A673 (cell line): ENCODE data around the gene SV2C. TPM values are rescaled to one million over a fixed set of nuclear protein-coding genes. Genes with fewer than 3 reads are reported as not detected.

ENCODE experiments used
- BruUV-seq: library from RNA; stranded (reverse); fragments of 400-500 nt; replicated peaks from 2 replicates; lab custom pipeline; 2021; lab: Mats Ljungman, UMichigan
- CTCF ChIA-PET: fragments of 300-600 bp; sonication (Branson Sonifier 250); formaldehyde crosslinking; loops from one replicate; lab custom pipeline; 2022; ENCODE audit warnings: antibody characterized with exemption; lab: Charles Lee
- POLR2A ChIA-PET: fragments of 300-600 bp; sonication (Branson Sonifier 250); formaldehyde crosslinking; loops from one replicate; lab custom pipeline; 2022; ENCODE audit warnings: antibody characterized with exemption; ENCODE audit not compliant: low non-redundant PET; lab: Charles Lee
- DNase-seq: peaks from one replicate; pipeline ENCODE4 v3.0.0-alpha.2; 2015; ENCODE audit warnings: low spot score
- H3K27ac ChIP-seq: fragments of 200-600 bp; sonication (generic); 2 replicates; pipeline ENCODE4 v1.5.1; 2016; ENCODE audit warnings: mixed run types, low read depth, mild to moderate bottlenecking, mixed read lengths, antibody characterized with exemption, low read length; ENCODE audit not compliant: poor library complexity, severe bottlenecking
- H3K27me3 ChIP-seq: fragments of 200-600 bp; sonication (generic); replicated peaks from 2 replicates; pipeline ENCODE4 v1.6.1; 2017; ENCODE audit warnings: mixed run types, low read depth, mild to moderate bottlenecking, mixed read lengths, antibody characterized with exemption, low read length; ENCODE audit not compliant: insufficient read depth, poor library complexity
- H3K36me3 ChIP-seq: fragments of 200-600 bp; sonication (generic); 2 replicates; pipeline ENCODE4 v1.6.1; 2016; ENCODE audit warnings: mixed run types, mild to moderate bottlenecking, mixed read lengths, antibody characterized with exemption, low read length; ENCODE audit not compliant: insufficient read depth, poor library complexity, severe bottlenecking
- H3K4me1 ChIP-seq: fragments of 200-600 bp; sonication (generic); 2 replicates; pipeline ENCODE4 v1.6.1; 2017; ENCODE audit warnings: mixed run types, mild to moderate bottlenecking, mixed read lengths, antibody characterized with exemption, low read length; ENCODE audit not compliant: insufficient read depth, poor library complexity, severe bottlenecking
- H3K4me3 ChIP-seq: fragments of 200-600 bp; sonication (generic); 2 replicates; pipeline ENCODE4 v1.5.1; 2016; ENCODE audit warnings: low read depth, mixed run types, mild to moderate bottlenecking, mixed read lengths, low read length; ENCODE audit not compliant: poor library complexity, severe bottlenecking
- H3K9me3 ChIP-seq: fragments of 200-600 bp; sonication (generic); 2 replicates; pipeline ENCODE4 v1.6.1; 2016; ENCODE audit warnings: mixed run types, low read depth, mild to moderate bottlenecking, mixed read lengths, antibody characterized with exemption, low read length; ENCODE audit not compliant: poor library complexity, severe bottlenecking
- CTCF ChIP-seq: fragments of 300-800, 200-600 bp; sonication (generic); conservative IDR thresholded peaks from 2 replicates; pipeline ENCODE4 v1.5.1; 2017; ENCODE audit warnings: low read depth, mild to moderate bottlenecking, antibody characterized with exemption, low read length, moderate library complexity, mixed read lengths
- EZH2 ChIP-seq: fragments of 200-600 bp; sonication (generic); IDR thresholded peaks from 2 replicates; pipeline ENCODE4 v1.6.1; 2017; ENCODE audit warnings: borderline replicate concordance, low read depth, mild to moderate bottlenecking, mixed read lengths, antibody characterized with exemption, low read length; ENCODE audit not compliant: poor library complexity, severe bottlenecking
- intact Hi-C: fragments of 100-400 bp; cut with micrococcal nuclease; formaldehyde crosslinking; loops from one replicate; pipeline ENCODE4 v1.10.0; 2022; ENCODE audit not compliant: unreplicated experiment
- total RNA-seq: library from RNA; stranded (reverse); gene quantifications from 2 replicates; pipeline ENCODE4 v1.2.3, GENCODE V29; 2021

Gene SV2C
- total RNA-seq, 1 experiment from 2014 or later, result 3.1 TPM

- Histone ChIP-seq H3K27me3 (no peaks in the 10 kb centered on the region), H3K4me1 (no peaks in the 10 kb centered on the region), H3K4me3 (no peak overlapping the region), H3K9me3 (no peaks in the 10 kb centered on the region), H3K36me3 (no peaks in the 10 kb centered on the region), H3K27ac (no peak overlapping the region)
- no peak for DNase-seq
- POLR2A ChIA-PET, result no interaction called here
- TF ChIP-seq EZH2 (no peak), CTCF (no peak)
- CTCF ChIA-PET, result no interaction called here
- no TSS peak for BruUV-seq
- intact Hi-C loops, result no loop called here
These were observed 109.7 kb downstream of the SV2C start for GRCh38 chr5:76192837-76193236.

DNA sequence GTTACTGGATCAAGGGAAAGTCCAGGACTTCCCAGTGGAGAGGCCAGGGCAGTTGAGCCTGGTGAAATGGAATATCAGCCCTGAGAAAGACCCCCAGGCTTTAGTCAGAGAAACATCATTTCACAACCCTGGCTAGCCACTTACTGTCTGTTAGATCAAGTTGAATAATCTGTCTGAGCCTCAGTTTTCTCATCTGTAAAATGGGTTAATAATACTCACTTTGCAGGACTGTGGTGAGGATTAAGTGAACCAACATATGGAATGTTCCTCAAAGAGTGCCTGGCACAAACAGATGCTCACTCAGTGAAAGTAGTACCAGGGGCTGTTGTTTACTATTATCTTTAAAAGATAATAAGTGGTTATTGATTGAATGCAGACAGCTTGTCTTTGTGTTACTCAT lies 110.5 kb downstream of the SV2C start:
- no TSS peak for BruUV-seq
- TF ChIP-seq EZH2 (no peak), CTCF (no peak)
- CTCF ChIA-PET, result no interaction called here
- Histone ChIP-seq H3K27me3 (no peaks in the 10 kb centered on the region), H3K4me1 (no peaks in the 10 kb centered on the region), H3K27ac (no peak overlapping the region), H3K4me3 (no peak overlapping the region), H3K36me3 (no peaks in the 10 kb centered on the region), H3K9me3 (no peaks in the 10 kb centered on the region)
- POLR2A ChIA-PET, result no interaction called here
- intact Hi-C loops, result no loop called here
- DNase-seq, result no peak

DNA sequence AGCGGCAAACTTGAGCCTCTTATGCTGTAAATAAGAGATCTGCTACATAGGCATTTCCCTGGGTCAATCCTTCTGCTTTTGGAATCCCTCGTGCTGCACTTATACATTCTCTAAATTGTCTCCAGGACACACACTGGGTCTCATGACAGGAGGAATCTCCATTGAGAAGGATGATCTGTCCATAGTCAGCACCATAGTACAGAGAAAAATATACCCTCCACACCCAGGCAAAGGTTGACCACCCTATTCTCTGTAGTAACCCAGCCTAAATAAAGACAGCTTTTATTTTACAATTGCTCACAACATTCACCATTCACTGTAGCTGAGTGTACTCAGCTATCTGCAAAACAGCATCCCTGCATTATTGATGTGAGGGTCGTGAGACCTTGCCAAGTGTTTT lies 111.2 kb downstream of the SV2C start:
- H3K36me3 ChIP-seq, result no peaks in the 10 kb centered on the region
- TF ChIP-seq CTCF (no peak), EZH2 (no peak)
- POLR2A ChIA-PET, result no interaction called here
- CTCF ChIA-PET, result no interaction called here
- no peak for DNase-seq
- no peaks in the 10 kb centered on the region for H3K27me3 ChIP-seq
- no TSS peak for BruUV-seq
- intact Hi-C loops, result no loop called here
- no peaks in the 10 kb centered on the region for H3K9me3 ChIP-seq
- H3K27ac ChIP-seq, result no peak overlapping the region
- H3K4me3 ChIP-seq, result no peak overlapping the region
- peaks cover 4% of the 10 kb centered on the region for H3K4me1 ChIP-seq

- POLR2A ChIA-PET, result no interaction called here
- Histone ChIP-seq H3K4me3 (no peak overlapping the region), H3K36me3 (no peaks in the 10 kb centered on the region), H3K27ac (no peak overlapping the region), H3K27me3 (no peaks in the 10 kb centered on the region), H3K4me1 (peaks cover 12% of the 10 kb centered on the region), H3K9me3 (no peaks in the 10 kb centered on the region)
- no peak for DNase-seq
- intact Hi-C loops, result no loop called here
- BruUV-seq, result no TSS peak
- CTCF ChIA-PET, result no interaction called here
- no peak for TF ChIP-seq EZH2
- TF ChIP-seq CTCF, result no peak
These were observed 113.3 kb downstream of the SV2C start for GRCh38 chr5:76196457-76196856.
